Endothelial cell of umbilical vein (primary cell): ENCODE results near the gene NFATC1. TPM values are rescaled to one million over a fixed set of nuclear protein-coding genes. Genes with fewer than 3 reads are reported as not detected.

Source experiments
- BruUV-seq: library from RNA; stranded (reverse); fragments of 400-500 nt; replicated peaks from 2 replicates; lab custom pipeline; 2021; lab: Mats Ljungman, UMichigan
- CTCF ChIA-PET: fragments of 300-600, 350-600 bp; sonication (Branson Sonifier 250); formaldehyde crosslinking; loops from one replicate; lab custom pipeline; 2021; ENCODE audit warnings: antibody characterized with exemption, inconsistent platforms; lab: Charles Lee
- POLR2A ChIA-PET: fragments of 300-600, 350-600 bp; sonication (Branson Sonifier 250); formaldehyde crosslinking; loops from one replicate; lab custom pipeline; 2021; ENCODE audit warnings: antibody characterized with exemption, inconsistent platforms; lab: Charles Lee
- DNase-seq: peaks from one replicate; pipeline ENCODE4 v3.0.0-alpha.2; 2011; ENCODE audit warnings: low read depth, low spot score
- FAIRE-seq: peaks from 2 replicates; lab custom pipeline; 2011; peaks lifted over from hg19 to GRCh38; lab: Jason Lieb, UNC
- H2AFZ ChIP-seq: 2 replicates; pipeline ENCODE4 v1.6.0; 2012; ENCODE audit warnings: low read depth, low read length, control low read depth, inconsistent platforms
- H3K27ac ChIP-seq: 2 replicates; pipeline ENCODE4 v1.5.1; 2011; ENCODE audit warnings: low read depth, mild to moderate bottlenecking, control low read depth, low read length, moderate library complexity; ENCODE audit not compliant: insufficient read depth
- H3K27me3 ChIP-seq, 2 experiments: 2 replicates each; pipeline versions ENCODE4 v1.6.0 to v1.6.1; 2011; ENCODE audit warnings: low read length in 2 of 2, mixed read lengths in 1 of 2; ENCODE audit not compliant: control insufficient read depth in 2 of 2, insufficient read depth in 2 of 2
- H3K36me3 ChIP-seq, 2 experiments: 2 replicates in 1 of 2; 3 replicates in 1 of 2; pipeline ENCODE4 v1.5.1; 2011; ENCODE audit warnings: low read length in 2 of 2, mild to moderate bottlenecking in 1 of 2, moderate library complexity in 1 of 2; ENCODE audit not compliant: control insufficient read depth in 2 of 2, insufficient read depth in 2 of 2; ENCODE audit errors: extremely low read depth in 1 of 2
- H3K4me1 ChIP-seq: 3 replicates; pipeline ENCODE4 v1.5.1; 2011; ENCODE audit warnings: mild to moderate bottlenecking, low read length; ENCODE audit not compliant: control insufficient read depth, insufficient read depth; ENCODE audit errors: extremely low read depth
- H3K4me2 ChIP-seq: 2 replicates; pipeline ENCODE4 v1.6.1; 2011; ENCODE audit warnings: low read length, control low read depth, mixed read lengths; ENCODE audit not compliant: insufficient read depth
- H3K4me3 ChIP-seq, 3 experiments: fragments of 200-600 bp in 1 of 3; sonication (generic), shearing (Covaris generic) in 1 of 3; replicated peaks in 1 of 3; 2 replicates each; pipeline ENCODE4 v1.5.1; 2011 to 2016; ENCODE audit warnings: control low read depth in 3 of 3, low read length in 3 of 3, mild to moderate bottlenecking in 2 of 3, inconsistent platforms in 1 of 3, low read depth in 1 of 3, moderate library complexity in 1 of 3; ENCODE audit not compliant: insufficient read depth in 1 of 3
- H3K79me2 ChIP-seq: 2 replicates; pipeline ENCODE4 v1.6.0; 2012; ENCODE audit warnings: low read length, inconsistent platforms; ENCODE audit not compliant: control insufficient read depth, insufficient read depth
- H3K9ac ChIP-seq: replicated peaks from 2 replicates; pipeline ENCODE3; 2011; ENCODE audit warnings: low read length, control low read depth; ENCODE audit not compliant: insufficient read depth; ENCODE audit errors: extremely low read depth
- H3K9me1 ChIP-seq: replicated peaks from 3 replicates; pipeline ENCODE4 v1.6.0; 2011; ENCODE audit warnings: mild to moderate bottlenecking, low read length; ENCODE audit not compliant: control insufficient read depth, insufficient read depth; ENCODE audit errors: extremely low read depth
- H3K9me3 ChIP-seq: replicated peaks from 2 replicates; pipeline ENCODE4 v1.5.1; 2012; ENCODE audit warnings: low read length, inconsistent platforms; ENCODE audit not compliant: control insufficient read depth, insufficient read depth
- H4K20me1 ChIP-seq: replicated peaks from 2 replicates; pipeline ENCODE3; 2011; ENCODE audit warnings: mild to moderate bottlenecking, low read length; ENCODE audit not compliant: control insufficient read depth, insufficient read depth; ENCODE audit errors: extremely low read depth
- CTCF ChIP-seq, 2 donors: IDR thresholded peaks; 1 replicate in 1 of 2; 2 replicates in 1 of 2; pipeline ENCODE4 v1.5.1; 2011; ENCODE audit warnings: low read length in 2 of 2, mild to moderate bottlenecking in 2 of 2, moderate library complexity in 2 of 2, control low read depth in 1 of 2, inconsistent platforms in 1 of 2, low read depth in 1 of 2; ENCODE audit not compliant: insufficient read depth in 1 of 2; ENCODE audit errors: extremely low read depth in 1 of 2
- EZH2 ChIP-seq: IDR thresholded peaks from 2 replicates; pipeline ENCODE4 v1.6.1; 2012; ENCODE audit warnings: borderline replicate concordance, low read depth, mild to moderate bottlenecking, moderate library complexity, low read length, inconsistent platforms; ENCODE audit not compliant: severe bottlenecking
- FOS ChIP-seq: IDR thresholded peaks from 2 replicates; pipeline ENCODE4 v1.6.1; 2011; ENCODE audit warnings: mild to moderate bottlenecking, low read length, moderate library complexity, borderline replicate concordance; ENCODE audit not compliant: insufficient read depth
- GATA2 ChIP-seq: IDR thresholded peaks from 2 replicates; pipeline ENCODE4 v1.7.0; 2011; ENCODE audit warnings: low read depth, mild to moderate bottlenecking, moderate library complexity, mixed read lengths, low read length; ENCODE audit not compliant: insufficient read length, insufficient read depth
- JUN ChIP-seq: IDR thresholded peaks from 2 replicates; pipeline ENCODE4 v1.6.1; 2011; ENCODE audit warnings: borderline replicate concordance, low read depth; ENCODE audit not compliant: insufficient read length, insufficient read depth
- MAX ChIP-seq: IDR thresholded peaks from 2 replicates; pipeline ENCODE4 v1.6.1; 2011; ENCODE audit not compliant: insufficient read depth, insufficient read length
- MYC ChIP-seq: IDR thresholded peaks from one replicate; pipeline ENCODE4 v1.6.1; 2011; ENCODE audit warnings: mild to moderate bottlenecking, low read depth, low read length
- POLR2A ChIP-seq: IDR thresholded peaks from 2 replicates; pipeline ENCODE4 v1.6.1; 2012; ENCODE audit warnings: low read depth, mild to moderate bottlenecking, control low read depth, low read length
- POLR2AphosphoS5 ChIP-seq: IDR thresholded peaks from 2 replicates; pipeline ENCODE4 v1.6.1; 2012; ENCODE audit warnings: low read depth, mild to moderate bottlenecking, control low read depth, low read length, moderate library complexity; ENCODE audit not compliant: insufficient read depth
- dilution Hi-C: fragments of 300-500 bp; cut with MboI; formaldehyde crosslinking; loops from one replicate; pipeline ENCODE4 v1.15.0; 2019; ENCODE audit warnings: low sequenced_read_pairs; ENCODE audit not compliant: extremely low pct_ligation_motif_present
- intact Hi-C: fragments of 100-400 bp; cut with micrococcal nuclease; formaldehyde crosslinking; loops from one replicate; pipeline ENCODE4 v1.10.0; 2022
- polyA plus RNA-seq, 4 experiments: library from polyadenylated mRNA; depleted of rRNA in 3 of 4; stranded (reverse) in 3 of 4; unstranded in 1 of 4; fragments of >200 nt; gene quantifications; 2 replicates each; pipeline versions ENCODE4 v1.2.1 to v1.2.3, GENCODE V29; 2011 to 2012; ENCODE audit warnings: missing spikeins in 1 of 4
- total RNA-seq: library from RNA; stranded (reverse); gene quantifications from 2 replicates; pipeline ENCODE4 v1.2.3, GENCODE V29; 2021

Gene NFATC1
- total and polyA plus RNA-seq, 2 donors (not counting 3 experiments of a cell fraction or from before 2014, with no cell fraction given), result 11.1 to 30.0 TPM

DNA sequence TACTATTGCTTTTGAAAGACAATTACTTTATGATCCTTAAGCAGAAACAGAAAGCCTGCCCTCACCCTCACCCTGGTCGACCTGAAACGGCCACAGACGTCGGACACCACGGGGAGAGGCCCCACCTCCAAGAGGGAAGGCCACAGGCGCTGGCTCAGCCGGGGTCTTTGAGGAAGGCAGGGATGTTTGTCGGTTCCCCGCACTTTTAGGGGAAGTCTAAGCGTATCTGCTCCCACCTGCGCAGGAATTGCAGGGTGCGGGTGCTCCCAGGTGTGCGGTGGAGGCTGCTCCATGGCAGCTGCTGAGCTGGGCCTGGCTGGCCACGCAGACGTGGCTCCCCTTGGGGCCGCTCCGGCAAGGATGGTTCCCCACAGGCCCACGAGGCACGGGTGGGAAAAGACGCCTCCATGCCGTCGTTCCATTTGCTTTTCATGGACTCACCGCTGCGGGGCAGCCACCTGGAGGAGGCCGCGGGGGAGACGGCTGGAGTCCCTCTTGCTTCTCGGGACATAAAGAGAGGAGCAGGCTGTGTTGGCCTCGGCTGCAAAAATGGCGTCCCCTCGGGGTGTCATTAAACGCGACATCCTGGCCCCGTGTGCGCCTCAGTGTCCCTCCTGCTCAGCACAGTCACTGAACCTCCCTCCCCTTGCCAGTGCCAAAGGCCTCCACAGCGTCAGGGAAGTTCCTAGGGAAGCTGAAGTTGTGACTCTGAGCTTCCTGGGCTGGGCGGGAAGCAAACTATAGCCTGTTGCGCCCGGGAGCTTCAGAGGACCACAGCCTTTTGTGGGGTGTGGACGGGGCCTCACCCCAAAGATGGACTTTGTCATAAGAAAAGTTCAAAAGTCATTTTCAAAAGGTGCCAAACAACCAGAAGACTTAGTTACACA lies 63.4 kb downstream of the NFATC1 start:
- Histone ChIP-seq H3K4me1 (peaks cover 31% of the 10 kb centered on the region), H3K27me3 (no peaks in the 10 kb centered on the region), H3K4me2 (peak overlapping the region; percentile 78), H3K9me3 (no peaks in the 10 kb centered on the region), H4K20me1 (no peaks in the 10 kb centered on the region), H2AFZ (peak overlapping the region; percentile 52), H3K4me3 (no peak overlapping the region), H3K9me1 (no peaks in the 10 kb centered on the region), H3K9ac (peak overlapping the region; percentile 86), H3K27ac (peak overlapping the region; percentile 98), H3K79me2 (no peaks in the 10 kb centered on the region), H3K36me3 (peaks cover 0 to 23% of the 10 kb centered on the region in 2 experiments)
- TF ChIP-seq POLR2AphosphoS5 (no peak), JUN (no peak), FOS (no peak), MAX (no peak), GATA2 (no peak), POLR2A (no peak), CTCF (IDR thresholded peaks at IDR 0.05; ENCODE audit: extremely low read depth in 1 of 2, insufficient read depth in 1 of 2, low read depth in 1 of 2, low read length in 2 of 2) (no peak), EZH2 (no peak), MYC (no peak)
- FAIRE-seq (no peak), DNase-seq (peak; percentile 54)
- dilution Hi-C loops (no loop called here), intact Hi-C loops (loop anchor here (1.0 kb wide), 4 partner anchors 26 to 69 kb away; no protein-coding TSS in a partner anchor)
- BruUV-seq, result TSS peak; percentile 72
- ChIA-PET POLR2A (interaction anchor here (0.9 to 1.4 kb wide), 3 partner anchors 48 to 63 kb away, joined by 3 to 4 read pairs (median 3); partner anchors contain the start of gene NFATC1), CTCF (interaction anchor here (0.7 to 1.5 kb wide), 9 partner anchors 12 to 78 kb away, joined by 3 to 8 read pairs (median 4); no protein-coding TSS in a partner anchor)
